ENCODE measurements around the gene KIAA0319L. TPM values are rescaled to one million over a fixed set of nuclear protein-coding genes. Genes with fewer than 3 reads are reported as not detected.

Gene KIAA0319L
- total RNA-seq, 2 donors from 2014 or later = 62.4 to 62.6 TPM

GRCh38 chr1:35436078-35436477 lies 121.1 kb downstream of the KIAA0319L start:
- Histone ChIP-seq H3K36me3 (peaks cover 50% of the 10 kb centered on the region), H3K4me3 (no peak overlapping the region), H3K9me3 (no peaks in the 10 kb centered on the region), H3K27me3 (replicated peaks; ENCODE audit: insufficient read depth) (no peaks in the 10 kb centered on the region), H3K4me1 (ENCODE audit: control insufficient read depth in 1 of 2, low read depth in 2 of 2) (no peaks in the 10 kb centered on the region), H3K27ac (no peak overlapping the region)
- no peak for TF ChIP-seq CTCF (IDR thresholded peaks at IDR 0.05)
- DNase-seq (ENCODE audit: low spot score) (no peak), ATAC-seq (ENCODE audit: insufficient number of reproducible peaks, low FRiP score, low read depth) (no peak)

- ATAC-seq (ENCODE audit: insufficient number of reproducible peaks, low FRiP score, low read depth) = no peak
- H3K27ac ChIP-seq = no peak overlapping the region
- DNase-seq (ENCODE audit: low spot score) = no peak
- no peaks in the 10 kb centered on the region for H3K27me3 ChIP-seq (replicated peaks; ENCODE audit: insufficient read depth)
- H3K9me3 ChIP-seq = no peaks in the 10 kb centered on the region
- TF ChIP-seq CTCF (IDR thresholded peaks at IDR 0.05) = no peak
- no peak overlapping the region for H3K4me3 ChIP-seq
- H3K4me1 ChIP-seq (ENCODE audit: control insufficient read depth in 1 of 2, low read depth in 2 of 2) = no peaks in the 10 kb centered on the region
- peaks cover 42% of the 10 kb centered on the region for H3K36me3 ChIP-seq
These were observed 122.5 kb downstream of the KIAA0319L start for GRCh38 chr1:35434703-35435102.

- H3K4me1 ChIP-seq (ENCODE audit: control insufficient read depth in 1 of 2, low read depth in 2 of 2) = no peaks in the 10 kb centered on the region
- TF ChIP-seq CTCF (IDR thresholded peaks at IDR 0.05) = no peak
- H3K36me3 ChIP-seq = peaks cover 34% of the 10 kb centered on the region
- no peak overlapping the region for H3K27ac ChIP-seq
- DNase-seq (ENCODE audit: low spot score) (no peak), ATAC-seq (ENCODE audit: insufficient number of reproducible peaks, low FRiP score, low read depth) (no peak)
- H3K27me3 ChIP-seq (replicated peaks; ENCODE audit: insufficient read depth) = no peaks in the 10 kb centered on the region
- no peak overlapping the region for H3K4me3 ChIP-seq
- no peaks in the 10 kb centered on the region for H3K9me3 ChIP-seq
These were observed 123.5 kb downstream of the KIAA0319L start for GRCh38 chr1:35433714-35434113.

- Histone ChIP-seq H3K4me1 (ENCODE audit: control insufficient read depth in 1 of 2, low read depth in 2 of 2) (no peaks in the 10 kb centered on the region), H3K4me3 (no peak overlapping the region), H3K9me3 (no peaks in the 10 kb centered on the region), H3K27ac (no peak overlapping the region), H3K27me3 (replicated peaks; ENCODE audit: insufficient read depth) (no peaks in the 10 kb centered on the region), H3K36me3 (peaks cover 34% of the 10 kb centered on the region)
- DNase-seq (ENCODE audit: low spot score) = no peak
- ATAC-seq (ENCODE audit: insufficient number of reproducible peaks, low FRiP score, low read depth) = no peak
- TF ChIP-seq CTCF (IDR thresholded peaks at IDR 0.05) = no peak
These were observed 125.0 kb downstream of the KIAA0319L start for GRCh38 chr1:35432231-35432630.

GRCh38 chr1:35431173-35431599 lies 126.0 kb downstream of the KIAA0319L start:
- DNase-seq (ENCODE audit: low spot score) = no peak
- TF ChIP-seq CTCF (IDR thresholded peaks at IDR 0.05) = no peak
- H3K36me3 ChIP-seq = peaks cover 31% of the 10 kb centered on the region
- H3K4me1 ChIP-seq (ENCODE audit: control insufficient read depth in 1 of 2, low read depth in 2 of 2) = no peaks in the 10 kb centered on the region
- no peaks in the 10 kb centered on the region for H3K27me3 ChIP-seq (replicated peaks; ENCODE audit: insufficient read depth)
- H3K9me3 ChIP-seq = no peaks in the 10 kb centered on the region
- H3K4me3 ChIP-seq = no peak overlapping the region
- no peak for ATAC-seq (ENCODE audit: insufficient number of reproducible peaks, low FRiP score, low read depth)
- H3K27ac ChIP-seq = no peak overlapping the region

Measured in thoracic aorta (tissue), 2 donors.